HepG2 (cell line): ENCODE measurements around the gene PGS1. TPM values are rescaled to one million over a fixed set of nuclear protein-coding genes. Genes with fewer than 3 reads are reported as not detected.
A peak's percentile ranks its signal among the peaks of the same experiment; 100 is the strongest.

ENCODE experiments used
- E2F1 ChIP-seq: sonication (generic); formaldehyde crosslinking; IDR thresholded peaks from 2 replicates; pipeline ENCODE4 v1.5.0; 2020; ENCODE audit warnings: missing genetic modification reagents
- FOXA1 ChIP-seq, 2 experiments: fragments of 450-650 bp in 1 of 2; sonication (generic) in 1 of 2; formaldehyde crosslinking in 1 of 2; IDR thresholded peaks; 2 replicates each; pipeline versions ENCODE4 v1.4.0 to v1.6.1; 2016 to 2020; ENCODE audit warnings: missing genetic modification reagents in 1 of 2
- GTF2F1 ChIP-seq: fragments of 150-350 bp; IDR thresholded peaks from 2 replicates; pipeline ENCODE4 v1.6.1; 2014; ENCODE audit warnings: low read length
- KLF9 ChIP-seq: IDR thresholded peaks from 2 replicates; pipeline ENCODE4 v1.6.1; 2016; ENCODE audit warnings: low read depth
- NFKBIZ ChIP-seq: IDR thresholded peaks from 2 replicates; pipeline ENCODE4 v1.6.1; 2018; ENCODE audit warnings: missing genetic modification reagents, missing compliant biosample characterization
- NR2F6 ChIP-seq, 2 experiments: IDR thresholded peaks; 2 replicates each; pipeline ENCODE4 v1.6.1; 2016; ENCODE audit warnings: antibody characterized with exemption in 1 of 2, mild to moderate bottlenecking in 1 of 2
- RXRA ChIP-seq: sonication (generic); formaldehyde crosslinking; IDR thresholded peaks from 2 replicates; pipeline ENCODE4 v1.5.1; 2020; ENCODE audit warnings: missing genetic modification reagents
- SRY ChIP-seq: sonication (generic); formaldehyde crosslinking; IDR thresholded peaks from 2 replicates; pipeline ENCODE4 v1.8.0; 2022; ENCODE audit warnings: mild to moderate bottlenecking, missing genetic modification reagents
- ZIK1 ChIP-seq: sonication (generic); formaldehyde crosslinking; IDR thresholded peaks from 2 replicates; pipeline ENCODE4 v1.5.0; 2020; ENCODE audit warnings: mild to moderate bottlenecking, low read depth, missing genetic modification reagents, borderline replicate concordance
- ZNF24 ChIP-seq: fragments of 450-650 bp; IDR thresholded peaks from 2 replicates; pipeline ENCODE4 v1.6.1; 2017; ENCODE audit warnings: antibody characterized with exemption, mild to moderate bottlenecking
- ZNF577 ChIP-seq: sonication (generic); formaldehyde crosslinking; IDR thresholded peaks from 2 replicates; pipeline ENCODE4 v1.4.0; 2020; ENCODE audit warnings: mild to moderate bottlenecking, low read depth, missing genetic modification reagents, borderline replicate concordance
- ZNF609 ChIP-seq: sonication (generic); formaldehyde crosslinking; IDR thresholded peaks from 2 replicates; pipeline ENCODE4 v1.4.0; 2020; ENCODE audit warnings: mild to moderate bottlenecking, missing genetic modification reagents, borderline replicate concordance
- polyA plus RNA-seq, 8 experiments: library from polyadenylated mRNA; depleted of rRNA in 3 of 8; stranded (reverse) in 7 of 8; unstranded in 1 of 8; fragments of >200 nt; fragmentation: Illumina TruSeq in 4 of 8; extraction: Trizol in 4 of 8; gene quantifications; 2 replicates each; pipeline versions ENCODE4 v1.2.1 to v1.2.3, GENCODE V29; 2011 to 2016; ENCODE audit warnings: low read depth in 4 of 8, missing spikeins in 1 of 8, mixed read lengths in 1 of 8; ENCODE audit not compliant: insufficient read depth in 1 of 8
- total RNA-seq, 5 experiments: library from RNA; depleted of rRNA; stranded (reverse); fragments of >200 nt; fragmentation: Illumina TruSeq; extraction: Trizol; gene quantifications; 2 replicates each; pipeline ENCODE4 v1.2.3, GENCODE V29; 2016; ENCODE audit warnings: low read depth in 1 of 5
- TF ChIP-seq, protein P1 (sequence below): sonication (generic); formaldehyde crosslinking; IDR thresholded peaks from 2 replicates; pipeline ENCODE4 v1.4.0; 2020; ENCODE audit warnings: missing genetic modification reagents
- TF ChIP-seq, protein P2 (sequence below): sonication (generic); formaldehyde crosslinking; IDR thresholded peaks from 2 replicates; pipeline ENCODE4 v1.8.0; 2022; ENCODE audit warnings: missing genetic modification reagents, mild to moderate bottlenecking, moderate library complexity, borderline replicate concordance

The PGS1 gene
- total and polyA plus RNA-seq, 2 of the 13 experiments (the other 11 are each of a cell fraction or from before 2014, with no cell fraction given) = 25.9 to 31.5 TPM

DNA sequence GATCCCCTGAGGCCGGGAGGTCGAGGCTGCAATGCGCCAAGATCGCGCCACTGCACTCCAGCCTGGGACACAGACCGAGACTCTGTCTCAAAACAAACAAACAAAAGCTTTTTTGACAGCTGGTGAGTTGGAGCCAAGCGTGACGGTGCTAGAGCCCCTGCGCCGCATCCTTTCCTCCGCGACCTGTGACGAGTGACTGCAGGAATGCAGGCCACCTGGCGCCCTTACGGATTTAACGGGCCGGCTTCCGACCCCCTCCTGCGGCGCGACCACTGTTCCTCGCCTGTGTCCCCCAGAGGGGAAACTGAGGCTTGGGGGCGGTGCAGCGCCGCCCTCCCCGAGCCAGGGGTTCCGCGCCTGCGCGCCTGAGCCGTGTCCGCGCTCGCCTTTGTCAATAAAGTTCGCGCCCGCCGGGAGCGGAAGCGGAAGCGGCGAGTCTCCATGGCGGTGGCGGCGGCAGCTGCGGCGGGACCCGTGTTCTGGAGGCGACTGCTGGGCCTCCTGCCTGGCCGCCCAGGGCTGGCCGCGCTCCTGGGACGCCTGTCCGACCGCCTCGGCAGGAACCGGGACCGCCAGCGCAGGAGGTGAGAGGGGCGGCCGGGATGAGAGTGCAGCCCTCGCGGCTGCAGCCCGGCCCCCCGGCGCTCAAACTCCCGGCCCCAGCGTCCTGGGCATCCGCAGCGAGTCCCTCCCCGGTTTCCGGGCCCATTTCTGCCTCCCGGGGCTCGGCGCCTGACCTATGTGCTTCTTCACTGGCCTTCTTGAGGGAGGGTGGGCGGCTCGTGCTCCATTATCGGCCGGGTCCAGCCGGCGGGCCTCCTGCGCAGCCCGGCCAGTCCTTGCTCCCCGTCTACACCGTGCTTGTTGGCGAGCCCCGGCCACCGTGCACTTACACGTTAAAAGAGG is at the start of gene PGS1 (continued):
- TF ChIP-seq, protein P1, sequence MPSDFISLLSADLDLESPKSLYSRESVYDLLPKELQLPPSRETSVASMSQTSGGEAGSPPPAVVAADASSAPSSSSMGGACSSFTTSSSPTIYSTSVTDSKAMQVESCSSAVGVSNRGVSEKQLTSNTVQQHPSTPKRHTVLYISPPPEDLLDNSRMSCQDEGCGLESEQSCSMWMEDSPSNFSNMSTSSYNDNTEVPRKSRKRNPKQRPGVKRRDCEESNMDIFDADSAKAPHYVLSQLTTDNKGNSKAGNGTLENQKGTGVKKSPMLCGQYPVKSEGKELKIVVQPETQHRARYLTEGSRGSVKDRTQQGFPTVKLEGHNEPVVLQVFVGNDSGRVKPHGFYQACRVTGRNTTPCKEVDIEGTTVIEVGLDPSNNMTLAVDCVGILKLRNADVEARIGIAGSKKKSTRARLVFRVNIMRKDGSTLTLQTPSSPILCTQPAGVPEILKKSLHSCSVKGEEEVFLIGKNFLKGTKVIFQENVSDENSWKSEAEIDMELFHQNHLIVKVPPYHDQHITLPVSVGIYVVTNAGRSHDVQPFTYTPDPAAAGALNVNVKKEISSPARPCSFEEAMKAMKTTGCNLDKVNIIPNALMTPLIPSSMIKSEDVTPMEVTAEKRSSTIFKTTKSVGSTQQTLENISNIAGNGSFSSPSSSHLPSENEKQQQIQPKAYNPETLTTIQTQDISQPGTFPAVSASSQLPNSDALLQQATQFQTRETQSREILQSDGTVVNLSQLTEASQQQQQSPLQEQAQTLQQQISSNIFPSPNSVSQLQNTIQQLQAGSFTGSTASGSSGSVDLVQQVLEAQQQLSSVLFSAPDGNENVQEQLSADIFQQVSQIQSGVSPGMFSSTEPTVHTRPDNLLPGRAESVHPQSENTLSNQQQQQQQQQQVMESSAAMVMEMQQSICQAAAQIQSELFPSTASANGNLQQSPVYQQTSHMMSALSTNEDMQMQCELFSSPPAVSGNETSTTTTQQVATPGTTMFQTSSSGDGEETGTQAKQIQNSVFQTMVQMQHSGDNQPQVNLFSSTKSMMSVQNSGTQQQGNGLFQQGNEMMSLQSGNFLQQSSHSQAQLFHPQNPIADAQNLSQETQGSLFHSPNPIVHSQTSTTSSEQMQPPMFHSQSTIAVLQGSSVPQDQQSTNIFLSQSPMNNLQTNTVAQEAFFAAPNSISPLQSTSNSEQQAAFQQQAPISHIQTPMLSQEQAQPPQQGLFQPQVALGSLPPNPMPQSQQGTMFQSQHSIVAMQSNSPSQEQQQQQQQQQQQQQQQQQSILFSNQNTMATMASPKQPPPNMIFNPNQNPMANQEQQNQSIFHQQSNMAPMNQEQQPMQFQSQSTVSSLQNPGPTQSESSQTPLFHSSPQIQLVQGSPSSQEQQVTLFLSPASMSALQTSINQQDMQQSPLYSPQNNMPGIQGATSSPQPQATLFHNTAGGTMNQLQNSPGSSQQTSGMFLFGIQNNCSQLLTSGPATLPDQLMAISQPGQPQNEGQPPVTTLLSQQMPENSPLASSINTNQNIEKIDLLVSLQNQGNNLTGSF = 0 out of 2 replicates have a peak, but pooled peaks have one; percentile 77
- TF ChIP-seq ZIK1 (CRISPR knock-in tag) (peak; percentile 77; the same call in 1 of the 2 replicates), E2F1 (CRISPR knock-in tag) (peak; percentile 86), ZNF577 (CRISPR knock-in tag) (no peak), FOXA1 (IDR thresholded peaks at IDR 0.05) (no peak), FOXA1 (CRISPR knock-in tag; IDR thresholded peaks at IDR 0.05) (peak; percentile 89), NR2F6 (IDR thresholded peaks at IDR 0.05) (no peak), NR2F6 (CRISPR knock-in tag; IDR thresholded peaks at IDR 0.05) (peak; percentile 40; the same call in 1 of the 2 replicates), GTF2F1 (peak; percentile 61), NFKBIZ (CRISPR knock-in tag) (peak; percentile 54; the same call in 1 of the 2 replicates), ZNF609 (CRISPR knock-in tag) (peak; percentile 87), SRY (no peak), RXRA (CRISPR knock-in tag) (peak; percentile 44), ZNF24 (no peak), KLF9 (peak; percentile 87; the same call in 1 of the 2 replicates)
- TF ChIP-seq, protein P2, sequence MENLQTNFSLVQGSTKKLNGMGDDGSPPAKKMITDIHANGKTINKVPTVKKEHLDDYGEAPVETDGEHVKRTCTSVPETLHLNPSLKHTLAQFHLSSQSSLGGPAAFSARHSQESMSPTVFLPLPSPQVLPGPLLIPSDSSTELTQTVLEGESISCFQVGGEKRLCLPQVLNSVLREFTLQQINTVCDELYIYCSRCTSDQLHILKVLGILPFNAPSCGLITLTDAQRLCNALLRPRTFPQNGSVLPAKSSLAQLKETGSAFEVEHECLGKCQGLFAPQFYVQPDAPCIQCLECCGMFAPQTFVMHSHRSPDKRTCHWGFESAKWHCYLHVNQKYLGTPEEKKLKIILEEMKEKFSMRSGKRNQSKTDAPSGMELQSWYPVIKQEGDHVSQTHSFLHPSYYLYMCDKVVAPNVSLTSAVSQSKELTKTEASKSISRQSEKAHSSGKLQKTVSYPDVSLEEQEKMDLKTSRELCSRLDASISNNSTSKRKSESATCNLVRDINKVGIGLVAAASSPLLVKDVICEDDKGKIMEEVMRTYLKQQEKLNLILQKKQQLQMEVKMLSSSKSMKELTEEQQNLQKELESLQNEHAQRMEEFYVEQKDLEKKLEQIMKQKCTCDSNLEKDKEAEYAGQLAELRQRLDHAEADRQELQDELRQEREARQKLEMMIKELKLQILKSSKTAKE (CRISPR knock-in tag) = peak; percentile 81
